ENCODE data around the gene CTNND1.

CTNND1 gene

DNA sequence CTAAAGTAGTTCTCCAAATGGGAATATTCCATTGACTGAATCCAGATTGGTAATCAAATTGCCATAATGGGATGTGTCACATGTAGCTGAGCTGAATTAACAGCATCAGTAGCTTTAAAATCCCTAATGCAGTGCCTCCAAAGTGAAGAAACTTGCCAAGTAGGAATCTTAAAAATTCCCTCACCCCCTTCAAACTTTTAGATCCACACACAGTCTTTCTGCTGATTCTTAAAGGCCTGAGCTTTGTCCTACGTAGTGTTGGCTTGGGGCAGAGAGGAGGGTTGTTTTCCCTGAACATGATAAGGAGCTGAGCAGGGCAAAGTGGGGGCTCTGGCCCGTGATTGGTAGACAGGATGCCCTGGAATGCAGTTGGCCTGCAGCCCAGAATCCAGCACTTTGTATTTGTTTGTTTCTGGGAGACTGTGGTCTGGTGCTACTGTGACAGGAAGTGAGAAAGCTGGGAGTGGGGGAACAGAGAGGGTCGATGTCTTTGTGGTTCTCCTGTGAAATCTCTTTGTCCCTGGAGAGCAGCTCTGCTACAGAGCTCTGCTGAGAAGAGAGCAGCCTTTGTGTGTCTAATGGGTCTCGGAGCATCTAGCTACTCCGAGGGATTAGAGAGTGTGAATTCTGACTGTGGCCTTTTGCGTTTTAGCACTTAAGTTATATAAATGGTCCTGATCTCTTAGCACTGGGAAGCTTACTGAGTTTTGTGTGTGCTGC is 16.9 kb downstream of the CTNND1 start:
- Histone ChIP-seq H3K4me1 (ENCODE audit: control insufficient read depth, low read depth, low read length) (peaks cover 68% of the 10 kb centered on the region), H3K9ac (ENCODE audit: low read length) (peak overlapping the region; percentile 63), H3K36me3 (ENCODE audit: control insufficient read depth, low read depth, low read length) (no peaks in the 10 kb centered on the region), H3K4me3 (ENCODE audit: low read length) (peak overlapping the region; percentile 30), H3K27me3 (ENCODE audit: control insufficient read depth, insufficient read depth, low read length) (no peaks in the 10 kb centered on the region), H3K27ac (ENCODE audit: low read length) (peak overlapping the region; percentile 85), H3K9me3 (ENCODE audit: control insufficient read depth, low read depth, low read length) (no peaks in the 10 kb centered on the region)

DNA sequence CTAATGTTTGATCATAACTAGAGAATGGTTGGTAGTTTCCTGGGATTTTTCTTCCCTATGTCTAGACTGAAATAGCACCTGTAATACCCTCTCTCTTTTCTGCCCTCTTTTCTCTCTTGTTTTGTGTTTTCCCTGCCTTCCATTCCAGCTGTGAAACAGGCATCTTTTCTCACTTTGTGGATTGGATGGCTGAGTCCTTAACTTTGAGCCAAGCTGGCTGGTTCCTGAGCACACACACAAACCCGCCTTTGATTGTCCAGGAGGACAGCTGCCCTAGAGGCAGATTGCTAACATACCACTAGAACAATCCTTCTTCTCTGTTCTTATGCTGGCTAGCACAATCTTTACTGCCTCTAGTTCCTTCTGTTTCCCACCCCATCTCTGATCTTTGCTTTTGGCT is 17.7 kb downstream of the CTNND1 start:
- H3K9ac ChIP-seq (ENCODE audit: low read length), result peak overlapping the region; percentile 63
- no peaks in the 10 kb centered on the region for H3K9me3 ChIP-seq (ENCODE audit: control insufficient read depth, low read depth, low read length)
- H3K27ac ChIP-seq (ENCODE audit: low read length), result peak overlapping the region; percentile 85
- peak overlapping the region; percentile 30 for H3K4me3 ChIP-seq (ENCODE audit: low read length)
- H3K27me3 ChIP-seq (ENCODE audit: control insufficient read depth, insufficient read depth, low read length), result no peaks in the 10 kb centered on the region
- H3K4me1 ChIP-seq (ENCODE audit: control insufficient read depth, low read depth, low read length), result peaks cover 68% of the 10 kb centered on the region
- H3K36me3 ChIP-seq (ENCODE audit: control insufficient read depth, low read depth, low read length), result no peaks in the 10 kb centered on the region

DNA sequence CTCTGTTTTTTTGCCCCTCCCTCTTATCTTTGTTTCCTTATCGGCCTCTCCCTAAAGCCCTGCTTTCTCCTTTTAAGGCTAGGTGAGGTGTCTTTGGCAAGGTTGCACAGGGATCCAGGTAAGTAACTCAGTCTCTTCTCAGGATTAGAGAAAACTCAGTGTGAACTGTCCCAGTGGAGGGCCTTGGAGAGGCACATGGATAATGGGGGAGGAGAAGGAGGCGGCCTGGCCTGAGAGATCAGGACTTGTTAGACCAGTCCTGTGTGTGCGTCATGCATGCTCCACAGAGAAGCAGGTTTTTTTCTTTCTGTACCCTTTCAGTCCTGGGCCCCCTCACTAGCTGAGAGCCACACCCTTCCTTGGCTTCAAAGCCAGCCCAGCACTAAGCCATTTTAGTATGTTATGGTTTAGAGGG is 19.9 kb downstream of the CTNND1 start:
- H3K27ac ChIP-seq (ENCODE audit: low read length), result peak overlapping the region; percentile 85
- H3K4me3 ChIP-seq (ENCODE audit: low read length), result peak overlapping the region; percentile 11
- H3K9me3 ChIP-seq (ENCODE audit: control insufficient read depth, low read depth, low read length), result no peaks in the 10 kb centered on the region
- H3K9ac ChIP-seq (ENCODE audit: low read length), result peak overlapping the region; percentile 59
- no peaks in the 10 kb centered on the region for H3K27me3 ChIP-seq (ENCODE audit: control insufficient read depth, insufficient read depth, low read length)
- H3K36me3 ChIP-seq (ENCODE audit: control insufficient read depth, low read depth, low read length), result no peaks in the 10 kb centered on the region
- peaks cover 52% of the 10 kb centered on the region for H3K4me1 ChIP-seq (ENCODE audit: control insufficient read depth, low read depth, low read length)

DNA sequence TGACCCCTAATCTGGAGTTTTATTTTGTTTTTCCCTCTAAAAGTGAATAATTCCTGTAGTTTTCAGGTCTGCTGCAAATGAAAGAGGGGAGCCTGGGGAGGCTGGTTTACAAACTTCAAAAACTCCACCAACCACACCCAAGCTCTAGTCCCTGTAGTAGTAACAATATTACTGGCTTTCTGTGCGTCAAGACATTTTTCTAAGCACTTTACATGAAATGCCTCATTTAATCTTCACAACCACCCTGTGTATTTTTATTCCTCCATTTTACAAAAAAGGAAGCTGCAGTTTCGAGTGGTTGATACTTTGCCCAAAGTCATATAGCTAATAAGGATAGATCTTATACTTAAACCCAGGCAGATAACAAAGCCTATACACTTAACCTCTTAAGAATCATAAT is 23.5 kb downstream of the CTNND1 start:
- Histone ChIP-seq H3K27me3 (ENCODE audit: control insufficient read depth, insufficient read depth, low read length) (no peaks in the 10 kb centered on the region), H3K4me1 (ENCODE audit: control insufficient read depth, low read depth, low read length) (peaks cover 38% of the 10 kb centered on the region), H3K36me3 (ENCODE audit: control insufficient read depth, low read depth, low read length) (no peaks in the 10 kb centered on the region), H3K9ac (ENCODE audit: low read length) (no peak overlapping the region), H3K27ac (ENCODE audit: low read length) (no peak overlapping the region), H3K9me3 (ENCODE audit: control insufficient read depth, low read depth, low read length) (no peaks in the 10 kb centered on the region), H3K4me3 (ENCODE audit: low read length) (no peak overlapping the region)

DNA sequence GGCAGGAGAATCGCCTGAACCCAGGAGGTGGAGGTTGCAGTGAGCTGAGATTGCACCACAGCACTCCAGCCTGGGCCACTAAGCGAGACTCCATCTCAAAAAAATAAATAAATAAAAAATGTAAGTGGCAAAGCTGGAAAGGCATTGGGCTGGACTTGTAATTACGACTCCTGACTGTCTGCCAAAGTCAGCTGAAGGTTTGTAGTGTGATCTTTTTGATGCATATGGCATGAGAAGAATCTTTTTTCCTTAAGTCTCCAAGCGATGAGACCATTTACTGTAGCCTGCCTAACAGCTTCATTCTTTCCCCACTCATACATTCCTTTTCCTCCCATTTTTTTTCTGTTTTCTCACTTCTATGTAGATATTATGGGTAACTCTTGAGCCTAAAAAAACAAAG is 24.8 kb downstream of the CTNND1 start:
- H3K4me1 ChIP-seq (ENCODE audit: control insufficient read depth, low read depth, low read length), result peaks cover 27% of the 10 kb centered on the region
- H3K27me3 ChIP-seq (ENCODE audit: control insufficient read depth, insufficient read depth, low read length), result no peaks in the 10 kb centered on the region
- no peak overlapping the region for H3K4me3 ChIP-seq (ENCODE audit: low read length)
- H3K9ac ChIP-seq (ENCODE audit: low read length), result no peak overlapping the region
- H3K9me3 ChIP-seq (ENCODE audit: control insufficient read depth, low read depth, low read length), result no peaks in the 10 kb centered on the region
- no peak overlapping the region for H3K27ac ChIP-seq (ENCODE audit: low read length)
- peaks cover 7% of the 10 kb centered on the region for H3K36me3 ChIP-seq (ENCODE audit: control insufficient read depth, low read depth, low read length)

DNA sequence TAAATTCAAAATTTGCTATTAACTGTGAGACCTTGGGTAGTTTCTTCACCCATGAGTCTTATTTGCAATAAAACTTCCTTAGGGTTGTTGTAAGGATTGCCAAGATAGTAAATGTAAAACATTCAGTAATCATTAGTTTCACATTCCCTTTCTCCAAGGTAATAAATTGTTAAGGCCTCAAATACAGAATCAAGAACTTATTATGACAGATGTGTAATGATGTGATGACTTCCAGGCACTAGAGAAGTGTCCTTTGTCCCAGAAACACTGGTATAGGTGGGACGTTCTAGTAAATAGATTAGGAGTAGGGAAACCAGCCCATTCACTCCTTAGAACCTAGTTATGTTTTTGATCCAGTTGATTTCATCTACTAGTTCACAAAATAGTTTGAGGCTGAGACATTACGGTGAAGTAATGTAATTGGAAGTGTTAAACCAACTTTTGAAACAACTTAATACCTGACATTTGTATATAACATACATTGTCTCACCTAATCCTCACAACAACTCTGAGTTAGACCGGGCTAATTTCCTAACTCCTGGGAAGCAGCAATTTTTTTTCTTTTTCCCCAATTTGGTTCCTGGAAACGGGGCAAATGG is 25.5 kb downstream of the CTNND1 start:
- Histone ChIP-seq H3K36me3 (ENCODE audit: control insufficient read depth, low read depth, low read length) (peaks cover 13% of the 10 kb centered on the region), H3K27me3 (ENCODE audit: control insufficient read depth, insufficient read depth, low read length) (no peaks in the 10 kb centered on the region), H3K4me3 (ENCODE audit: low read length) (no peak overlapping the region), H3K4me1 (ENCODE audit: control insufficient read depth, low read depth, low read length) (peaks cover 21% of the 10 kb centered on the region), H3K9me3 (ENCODE audit: control insufficient read depth, low read depth, low read length) (no peaks in the 10 kb centered on the region), H3K9ac (ENCODE audit: low read length) (no peak overlapping the region), H3K27ac (ENCODE audit: low read length) (no peak overlapping the region)

DNA sequence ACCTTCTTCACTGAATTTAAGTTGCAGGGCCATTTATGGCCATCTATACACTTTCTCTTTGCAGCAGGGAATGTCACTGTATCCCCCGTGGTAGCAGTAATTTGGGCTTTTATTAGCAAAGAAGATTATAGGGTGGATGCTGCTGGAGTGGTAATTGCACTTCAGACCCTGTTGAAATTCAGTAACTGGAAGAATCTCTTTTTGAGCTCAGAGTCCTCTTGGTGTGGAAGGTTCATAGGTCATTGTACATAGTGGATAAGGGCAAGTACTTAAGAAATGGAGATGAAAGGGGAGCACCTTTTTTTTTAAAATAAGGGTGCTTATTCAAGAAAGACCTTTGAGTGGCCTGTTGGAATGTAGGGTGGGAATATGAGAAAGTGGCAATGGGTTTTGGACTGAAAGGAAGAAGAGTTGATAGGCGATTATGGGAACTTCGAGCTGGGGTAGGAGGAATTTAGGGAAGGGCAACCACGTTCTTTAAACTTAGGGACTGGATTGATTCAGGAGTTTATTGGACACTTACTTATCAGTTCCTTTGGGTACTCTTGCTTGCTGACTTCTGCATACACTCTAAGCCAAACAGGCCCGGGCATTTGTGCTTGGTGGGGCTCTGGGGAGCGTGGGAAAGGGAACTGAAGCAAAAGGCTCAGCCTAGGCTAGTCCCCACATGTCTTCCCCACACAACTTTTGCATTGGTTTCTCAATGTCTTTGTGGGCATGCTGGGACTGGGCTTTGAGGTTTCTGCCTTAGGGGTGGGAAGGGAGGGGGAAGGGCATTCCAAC is 26.5 kb downstream of the CTNND1 start:
- Histone ChIP-seq H3K27me3 (ENCODE audit: control insufficient read depth, insufficient read depth, low read length) (no peaks in the 10 kb centered on the region), H3K4me3 (ENCODE audit: low read length) (no peak overlapping the region), H3K27ac (ENCODE audit: low read length) (peak overlapping the region; percentile 75), H3K9ac (ENCODE audit: low read length) (peak overlapping the region; percentile 33), H3K4me1 (ENCODE audit: control insufficient read depth, low read depth, low read length) (peaks cover 20% of the 10 kb centered on the region), H3K36me3 (ENCODE audit: control insufficient read depth, low read depth, low read length) (peaks cover 16% of the 10 kb centered on the region), H3K9me3 (ENCODE audit: control insufficient read depth, low read depth, low read length) (no peaks in the 10 kb centered on the region)

DNA sequence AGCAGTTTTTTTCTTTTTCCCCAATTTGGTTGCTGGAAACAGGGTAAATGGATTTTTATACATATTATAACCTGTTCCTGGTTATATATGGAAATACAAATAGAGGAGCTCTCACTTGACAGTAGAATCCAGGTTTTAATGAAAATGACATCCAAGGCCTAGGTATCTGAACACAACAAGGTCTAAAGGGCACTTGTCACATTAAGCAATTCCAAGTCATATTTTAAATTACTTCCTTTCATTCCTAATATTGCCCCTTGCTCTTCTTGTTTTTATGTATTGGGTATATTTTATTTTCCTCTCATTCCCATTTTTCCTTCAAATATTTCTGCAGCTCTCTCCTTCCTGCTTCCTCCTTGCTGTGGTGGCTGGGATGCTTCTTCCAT is 27.1 kb downstream of the CTNND1 start:
- Histone ChIP-seq H3K27me3 (ENCODE audit: control insufficient read depth, insufficient read depth, low read length) (no peaks in the 10 kb centered on the region), H3K4me1 (ENCODE audit: control insufficient read depth, low read depth, low read length) (peaks cover 20% of the 10 kb centered on the region), H3K9ac (ENCODE audit: low read length) (no peak overlapping the region), H3K9me3 (ENCODE audit: control insufficient read depth, low read depth, low read length) (no peaks in the 10 kb centered on the region), H3K36me3 (ENCODE audit: control insufficient read depth, low read depth, low read length) (peaks cover 17% of the 10 kb centered on the region), H3K27ac (ENCODE audit: low read length) (no peak overlapping the region), H3K4me3 (ENCODE audit: low read length) (no peak overlapping the region)

DNA sequence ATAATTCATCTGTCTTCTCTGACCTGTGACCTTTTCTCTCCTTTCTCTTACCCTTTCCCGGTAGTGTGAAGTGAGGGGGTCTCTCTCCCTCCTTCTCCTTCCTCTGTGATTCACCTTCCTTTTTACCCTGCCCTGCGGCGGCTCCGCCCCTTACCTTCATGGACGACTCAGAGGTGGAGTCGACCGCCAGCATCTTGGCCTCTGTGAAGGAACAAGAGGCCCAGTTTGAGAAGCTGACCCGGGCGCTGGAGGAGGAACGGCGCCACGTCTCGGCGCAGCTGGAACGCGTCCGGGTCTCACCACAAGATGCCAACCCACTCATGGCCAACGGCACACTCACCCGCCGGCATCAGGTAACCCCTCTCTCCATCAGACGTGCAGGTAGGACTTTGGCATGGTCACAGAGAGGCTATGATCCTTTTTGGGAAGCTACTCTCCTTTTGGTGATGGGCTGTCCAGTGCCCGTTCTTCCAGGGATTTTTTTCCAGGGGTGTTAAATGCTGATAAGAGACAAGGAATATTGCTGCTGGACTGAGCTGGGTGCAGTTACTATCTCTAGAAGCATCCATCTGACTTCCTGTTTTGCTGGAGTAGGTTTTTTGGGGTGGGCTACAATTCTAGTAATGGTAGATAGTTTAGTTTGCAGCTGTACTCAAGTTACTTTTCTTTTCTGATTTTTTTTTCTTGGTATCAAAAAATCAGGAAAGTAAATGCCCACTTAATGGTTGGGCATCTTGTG is 29.9 kb downstream of the CTNND1 start:
- Histone ChIP-seq H3K27me3 (ENCODE audit: control insufficient read depth, insufficient read depth, low read length) (no peaks in the 10 kb centered on the region), H3K9me3 (ENCODE audit: control insufficient read depth, low read depth, low read length) (no peaks in the 10 kb centered on the region), H3K9ac (ENCODE audit: low read length) (no peak overlapping the region), H3K4me3 (ENCODE audit: low read length) (no peak overlapping the region), H3K4me1 (ENCODE audit: control insufficient read depth, low read depth, low read length) (peaks cover 20% of the 10 kb centered on the region), H3K36me3 (ENCODE audit: control insufficient read depth, low read depth, low read length) (peaks cover 33% of the 10 kb centered on the region), H3K27ac (ENCODE audit: low read length) (no peak overlapping the region)

DNA sequence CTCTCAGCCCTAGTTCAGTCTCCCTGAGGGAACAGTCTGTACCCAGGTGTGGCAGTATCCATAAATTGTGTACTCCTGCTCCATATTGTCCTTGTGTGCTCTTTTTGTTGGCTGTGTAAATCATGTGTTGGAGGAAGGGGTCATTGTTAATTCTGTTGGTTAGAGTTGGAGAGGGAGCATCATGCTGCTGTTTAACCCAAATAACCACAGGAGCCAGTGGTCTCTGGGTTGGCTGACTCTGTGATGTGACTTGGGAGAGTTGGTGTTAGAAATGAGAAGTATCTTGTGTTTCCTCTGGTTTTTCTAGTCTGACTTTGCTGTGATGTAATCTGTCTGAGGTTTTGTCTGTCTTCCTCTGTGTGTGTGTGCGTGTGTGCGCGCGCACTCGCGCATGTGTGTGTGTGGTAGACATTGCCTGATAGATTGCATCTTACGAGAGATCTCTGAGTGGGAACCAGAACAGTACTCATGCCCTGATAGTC is 30.5 kb downstream of the CTNND1 start:
- Histone ChIP-seq H3K27ac (ENCODE audit: low read length) (no peak overlapping the region), H3K9ac (ENCODE audit: low read length) (no peak overlapping the region), H3K4me3 (ENCODE audit: low read length) (no peak overlapping the region), H3K27me3 (ENCODE audit: control insufficient read depth, insufficient read depth, low read length) (no peaks in the 10 kb centered on the region), H3K4me1 (ENCODE audit: control insufficient read depth, low read depth, low read length) (peaks cover 17% of the 10 kb centered on the region), H3K36me3 (ENCODE audit: control insufficient read depth, low read depth, low read length) (peaks cover 37% of the 10 kb centered on the region), H3K9me3 (ENCODE audit: control insufficient read depth, low read depth, low read length) (no peaks in the 10 kb centered on the region)

DNA sequence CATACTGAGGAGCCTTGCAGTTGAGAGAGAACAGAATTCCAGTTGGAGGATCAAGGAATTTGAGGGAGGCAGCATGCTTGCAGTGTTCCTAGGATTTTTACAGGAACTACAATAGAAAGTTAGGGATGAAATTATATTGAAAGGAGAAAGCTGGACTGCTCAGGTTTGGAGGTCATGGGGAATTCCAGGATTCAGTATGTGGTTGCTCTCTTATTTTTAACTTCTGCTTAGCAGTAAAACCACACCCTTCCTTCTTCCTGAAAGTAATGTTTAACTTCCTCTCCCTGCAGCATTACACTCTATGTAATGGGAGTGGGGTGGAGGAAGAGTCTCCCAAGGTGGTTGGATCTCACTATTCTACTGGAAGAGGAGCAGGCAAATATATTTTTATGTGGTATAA is 31.3 kb downstream of the CTNND1 start:
- H3K9me3 ChIP-seq (ENCODE audit: control insufficient read depth, low read depth, low read length), result no peaks in the 10 kb centered on the region
- H3K36me3 ChIP-seq (ENCODE audit: control insufficient read depth, low read depth, low read length), result peaks cover 39% of the 10 kb centered on the region
- no peak overlapping the region for H3K27ac ChIP-seq (ENCODE audit: low read length)
- H3K4me3 ChIP-seq (ENCODE audit: low read length), result no peak overlapping the region
- H3K4me1 ChIP-seq (ENCODE audit: control insufficient read depth, low read depth, low read length), result peaks cover 9% of the 10 kb centered on the region
- no peaks in the 10 kb centered on the region for H3K27me3 ChIP-seq (ENCODE audit: control insufficient read depth, insufficient read depth, low read length)
- H3K9ac ChIP-seq (ENCODE audit: low read length), result no peak overlapping the region
